ENCODE data around the gene DBP.

DNA sequence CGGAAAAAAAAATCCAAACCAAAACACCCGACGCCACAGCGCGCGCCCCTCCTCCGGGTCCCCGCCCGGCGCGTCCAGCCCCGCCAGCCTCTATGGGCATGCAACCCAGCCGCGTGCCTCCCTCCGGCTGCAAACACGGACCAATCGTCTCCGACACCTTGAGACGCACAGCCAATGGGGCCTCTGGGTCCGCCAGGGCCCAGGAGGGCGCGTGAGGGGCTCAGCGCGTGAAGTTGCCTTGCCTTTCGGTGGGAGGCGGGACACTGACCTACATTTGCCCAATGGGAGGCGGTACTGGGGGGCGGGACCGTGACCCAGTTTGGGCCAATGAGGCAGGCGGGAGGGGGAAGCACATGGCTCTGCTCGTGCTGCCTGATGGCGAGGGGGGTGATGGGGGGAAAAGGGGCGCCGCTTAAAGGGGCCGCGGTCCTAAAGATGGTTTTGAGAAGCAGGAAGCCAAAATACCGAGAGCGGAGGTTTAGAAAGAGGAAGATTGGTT is 319 bp upstream of the DBP start:
- no peak for TF ChIP-seq POLR2A (IDR thresholded peaks at IDR 0.05)
- TF ChIP-seq CTCF (IDR thresholded peaks at IDR 0.05), result no peak
